Stimulated activated CD8-positive, alpha-beta memory T cell treated with anti-CD3 and anti-CD28 coated beads, Interleukin-4, amount 100 ng/mL, for 1 hour (primary cell): ENCODE results near the gene LYRM9.
"Not testable (repeated sequence)": the region's sequence is repeated elsewhere in the genome, so short reads cannot be mapped to it uniquely, and the experiment has no call there.

Experiments used
- DNase-seq, 2 donors: peaks; one replicate each; pipeline ENCODE4 v3.0.0-alpha.2; 2020; ENCODE audit warnings: low read depth in 2 of 2, low spot score in 1 of 2

LYRM9 gene

GRCh38 chr17:27878776-27879562 is 14.2 kb downstream of the LYRM9 start:
- no peak for DNase-seq

- DNase-seq = no peak
Observed at GRCh38 chr17:27873746-27874145, 19.4 kb downstream of the LYRM9 start.

GRCh38 chr17:27873211-27873610 is 20.0 kb downstream of the LYRM9 start:
- no peak for DNase-seq

- DNase-seq = no peak
Observed at GRCh38 chr17:27872776-27873175, 20.4 kb downstream of the LYRM9 start.

- no peak for DNase-seq
Observed at GRCh38 chr17:27871407-27871806, 21.8 kb downstream of the LYRM9 start.

GRCh38 chr17:27870345-27870744 is 22.8 kb downstream of the LYRM9 start:
- DNase-seq = no peak

GRCh38 chr17:27868565-27868964 is 24.6 kb downstream of the LYRM9 start:
- DNase-seq = no peak

GRCh38 chr17:27862840-27863239 is 30.3 kb downstream of the LYRM9 start:
- no peak for DNase-seq

- no peak for DNase-seq
Observed at GRCh38 chr17:27862004-27862403, 31.2 kb downstream of the LYRM9 start.

GRCh38 chr17:27860971-27861664 is 32.0 kb downstream of the LYRM9 start:
- no peak for DNase-seq

GRCh38 chr17:27858621-27859305 is 34.4 kb downstream of the LYRM9 start:
- DNase-seq = no peak

- no peak for DNase-seq
Observed at GRCh38 chr17:27856676-27857432, 36.3 kb downstream of the LYRM9 start.

GRCh38 chr17:27855454-27855853 is 37.7 kb downstream of the LYRM9 start:
- DNase-seq = no peak

- no peak for DNase-seq
Observed at GRCh38 chr17:27854163-27854562, 39.0 kb downstream of the LYRM9 start.

- DNase-seq = no peak
Observed at GRCh38 chr17:27853091-27853490, 40.1 kb downstream of the LYRM9 start.

GRCh38 chr17:27849474-27850185 is 43.5 kb downstream of the LYRM9 start:
- no peak for DNase-seq

- DNase-seq = no peak
Observed at GRCh38 chr17:27848931-27849330, 44.2 kb downstream of the LYRM9 start.

GRCh38 chr17:27846808-27847307 is 46.3 kb downstream of the LYRM9 start:
- not testable (repeated sequence) for DNase-seq

GRCh38 chr17:27846042-27846655 is 47.0 kb downstream of the LYRM9 start:
- DNase-seq = peak in 1 of 2 donors; percentile 4
